Heart left ventricle (tissue), 16 donors: Measurements from ENCODE around the gene B3GNT3. TPM values are rescaled to one million over a fixed set of nuclear protein-coding genes. Genes with fewer than 3 reads are reported as not detected.
A peak's percentile ranks its signal among the peaks of the same experiment; 100 is the strongest.
"Not testable (repeated sequence)": the region's sequence is repeated elsewhere in the genome, so short reads cannot be mapped to it uniquely, and the experiment has no call there.

ENCODE experiments used
- ATAC-seq, 4 donors: fragments of 200-7000 bp; cut with Tn5 transposase; one replicate each; pipeline ENCODE4 v1.9.1; 2020 to 2022; ENCODE audit warnings: moderate library complexity in 4 of 4, mild to moderate bottlenecking in 3 of 4, moderate number of reproducible peaks in 1 of 4
- DNase-seq, 5 donors: peaks; one replicate each; pipeline ENCODE4 v3.0.0-alpha.2; 2020
- H3K27ac ChIP-seq, 12 donors: fragments of 200-600 bp; sonication (generic) in 4 of 12; one replicate each; pipeline versions ENCODE4 v1.5.0 to v1.8.0; 2016 to 2022; ENCODE audit warnings: mild to moderate bottlenecking in 2 of 12
- H3K27me3 ChIP-seq, 9 donors: fragments of 200-600 bp; sonication (generic) in 2 of 9; one replicate each; pipeline versions ENCODE4 v1.5.1 to v1.8.0; 2016 to 2022; ENCODE audit warnings: mild to moderate bottlenecking in 3 of 9
- H3K36me3 ChIP-seq, 9 donors: fragments of 200-600 bp; sonication (generic) in 2 of 9; one replicate each; pipeline versions ENCODE4 v1.5.0 to v1.8.0; 2018 to 2022; ENCODE audit warnings: mild to moderate bottlenecking in 2 of 9
- H3K4me1 ChIP-seq, 12 donors: fragments of 200-600 bp; sonication (generic) in 4 of 12; one replicate each; pipeline versions ENCODE4 v1.5.0 to v1.8.0; 2016 to 2022; ENCODE audit warnings: mild to moderate bottlenecking in 3 of 12
- H3K4me3 ChIP-seq, 12 donors: fragments of 200-600 bp; sonication (generic) in 4 of 12; one replicate each; pipeline versions ENCODE4 v1.5.0 to v1.8.0; 2017 to 2022; ENCODE audit warnings: mild to moderate bottlenecking in 9 of 12, moderate library complexity in 4 of 12
- H3K9me3 ChIP-seq, 12 donors: fragments of 200-600 bp; sonication (generic) in 4 of 12; one replicate each; pipeline versions ENCODE4 v1.5.0 to v1.8.0; 2016 to 2022; ENCODE audit warnings: mild to moderate bottlenecking in 1 of 12
- POLR2A ChIP-seq, 2 donors: fragments of 450-650 bp; IDR thresholded peaks; one replicate each; pipeline ENCODE4 v1.6.1; 2017; ENCODE audit warnings: antibody characterized with exemption in 2 of 2, mild to moderate bottlenecking in 2 of 2, moderate library complexity in 2 of 2
- WGBS, 4 donors: extraction: QIAGEN DNeasy Blood & Tissue Kit in 2 of 4; methylation state at CpG; one replicate each; pipeline versions ENCODE4 v1.1.5 to v1.1.7; 2013 to 2018; 5-methylcytosine and 5-hydroxymethylcytosine counted together
- intact Hi-C, 10 donors: fragments of 100-400 bp; cut with DNase I; formaldehyde crosslinking; loops; one replicate each; pipeline versions ENCODE4 v1.11.1 to v1.14.2; 2022
- polyA plus RNA-seq, 2 donors: library from polyadenylated mRNA; stranded (reverse); fragments of 200-250 nt; gene quantifications; one replicate each; pipeline ENCODE4 v1.2.3, GENCODE V29; 2013
- total RNA-seq, 9 donors: library from RNA; depleted of rRNA in 2 of 9; stranded (reverse); fragments of >200 nt in 2 of 9; fragmentation: NEBNext Ultra II Directional in 3 of 9; extraction: Animal tissue kit (Norgen Biotek cat#: 25700) in 3 of 9; gene quantifications; one replicate each; pipeline versions ENCODE4 v1.1.0 to v1.2.4, GENCODE V29; 2016 to 2023
- TF ChIP-seq, protein P1 (sequence below), 12 donors: fragments of 200-600 bp; sonication (generic) in 4 of 12; IDR thresholded peaks; one replicate each; pipeline versions ENCODE4 v1.5.0 to v1.8.0; 2018 to 2022; ENCODE audit warnings: antibody characterized with exemption in 12 of 12, mild to moderate bottlenecking in 5 of 12
- donor health status: ischemic (EF 13 %, LVEDD 7.1; RV severe dilation, severe dysfunction).
- donor health status: healthy with polysubstance abuse.
- donor health status: DM: no; HTN: yes; CAD: no.
- donor health status: DM: no; HTN: no; CAD: no.
- donor health status: ischemic (EF 25% LVEDD 6.9; RV normal size, moderate dysfunction).
- donor health status: ischemic (EF 25% LVEDD 5.7; RV mildly dilated, moderate dysfunction).
- donor health status: healthy.
- donor health status: DM: yes; HTN: yes; CAD: no.
- donor health status: ischemic (EF 35%, LVEDD 5.7; RV mildly dilated, moderate dysfunction).
- donor health status: nonischemic (EF 11% LVEDD 7.7; RV severe dilation, severe dysfunction).
- donor health status: DM: yes; HTN: yes; CAD: no.
- donor health status: PGD.
- donor health status: ischemic (EF 29% LVEDD 5.4; RV normal size, mild dysfunction).
- donor health status: nonischemic (EF 23%, LVEDD 6.1; RV moderate dilation, normal function).

Gene B3GNT3
- total and polyA plus RNA-seq, 11 donors: not detected

DNA sequence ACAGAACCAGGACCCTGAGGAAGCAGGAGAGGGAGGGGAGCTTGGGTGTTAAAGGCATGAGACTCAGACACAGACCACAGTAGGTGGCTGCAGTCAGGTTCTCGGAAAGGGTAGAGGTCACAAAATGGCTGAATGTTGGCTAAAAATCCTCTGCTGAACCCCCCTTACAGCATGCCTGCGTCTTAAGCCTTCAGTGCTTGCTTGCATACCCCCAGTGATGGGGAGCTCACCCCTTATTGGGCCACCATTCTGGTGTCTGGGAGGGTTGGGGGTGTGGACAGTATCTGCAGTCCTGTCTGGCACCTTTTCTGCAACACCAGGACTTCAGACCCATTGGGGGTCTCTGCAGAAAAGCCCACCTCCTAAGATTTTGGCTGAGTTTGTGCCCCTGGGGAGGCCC lies 14.2 kb upstream of the B3GNT3 start:
- Histone ChIP-seq H3K4me3 (no peak overlapping the region), H3K27me3 (peaks cover 0 to 56% (median 27%) of the 10 kb centered on the region in 9 donors), H3K27ac (no peak overlapping the region), H3K36me3 (no peaks in the 10 kb centered on the region), H3K4me1 (peaks cover 0 to 14% (median 0%) of the 10 kb centered on the region in 12 donors), H3K9me3 (no peaks in the 10 kb centered on the region)
- intact Hi-C loops: loop anchor here in 5 of 10 donors (5.0 to 10.0 kb wide), 5 partner anchors 72 to 336 kb away; partner anchors contain the start of gene TMEM221 (in 2 of the 5)
- ATAC-seq (no peak), DNase-seq (no peak)
- 79 to 93% (median 91%) methylated on average over 2 of the region's 2 CpGs for WGBS, 4 donors
- TF ChIP-seq POLR2A (IDR thresholded peaks at IDR 0.05): no peak
- TF ChIP-seq, protein P1, sequence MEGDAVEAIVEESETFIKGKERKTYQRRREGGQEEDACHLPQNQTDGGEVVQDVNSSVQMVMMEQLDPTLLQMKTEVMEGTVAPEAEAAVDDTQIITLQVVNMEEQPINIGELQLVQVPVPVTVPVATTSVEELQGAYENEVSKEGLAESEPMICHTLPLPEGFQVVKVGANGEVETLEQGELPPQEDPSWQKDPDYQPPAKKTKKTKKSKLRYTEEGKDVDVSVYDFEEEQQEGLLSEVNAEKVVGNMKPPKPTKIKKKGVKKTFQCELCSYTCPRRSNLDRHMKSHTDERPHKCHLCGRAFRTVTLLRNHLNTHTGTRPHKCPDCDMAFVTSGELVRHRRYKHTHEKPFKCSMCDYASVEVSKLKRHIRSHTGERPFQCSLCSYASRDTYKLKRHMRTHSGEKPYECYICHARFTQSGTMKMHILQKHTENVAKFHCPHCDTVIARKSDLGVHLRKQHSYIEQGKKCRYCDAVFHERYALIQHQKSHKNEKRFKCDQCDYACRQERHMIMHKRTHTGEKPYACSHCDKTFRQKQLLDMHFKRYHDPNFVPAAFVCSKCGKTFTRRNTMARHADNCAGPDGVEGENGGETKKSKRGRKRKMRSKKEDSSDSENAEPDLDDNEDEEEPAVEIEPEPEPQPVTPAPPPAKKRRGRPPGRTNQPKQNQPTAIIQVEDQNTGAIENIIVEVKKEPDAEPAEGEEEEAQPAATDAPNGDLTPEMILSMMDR (IDR thresholded peaks at IDR 0.05): no peak

DNA sequence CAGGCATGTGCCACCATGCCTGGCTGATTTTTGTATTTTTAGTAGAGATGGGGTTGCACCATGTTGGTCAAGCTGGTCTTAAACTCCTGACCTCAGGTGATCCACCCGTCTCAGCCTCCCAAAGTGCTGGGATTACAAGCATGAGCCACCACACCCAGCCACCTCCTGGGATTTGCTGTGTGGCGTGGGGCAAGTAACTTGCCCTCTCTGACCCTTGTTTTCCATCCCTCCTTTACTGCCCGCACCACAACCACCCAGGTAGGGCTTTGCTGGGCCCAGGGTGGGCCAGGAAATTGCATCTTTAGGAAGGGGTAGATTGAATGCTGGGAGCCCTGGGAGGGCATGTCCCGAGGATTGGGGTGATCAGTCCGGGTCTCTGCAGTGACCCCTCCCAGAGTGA lies 11.2 kb upstream of the B3GNT3 start:
- ATAC-seq, H3K9me3 ChIP-seq, H3K4me3 ChIP-seq, H3K27ac ChIP-seq, H3K36me3 ChIP-seq, DNase-seq: not testable (repeated sequence)
- Histone ChIP-seq H3K27me3 (peaks cover 0 to 32% (median 7%) of the 10 kb centered on the region in 9 donors), H3K4me1 (peaks cover 0 to 10% (median 0%) of the 10 kb centered on the region in 12 donors)
- 68 to 74% (median 73%) methylated on average over 5 of the region's 5 CpGs for WGBS, 4 donors
- intact Hi-C loops: loop anchor here in 6 of 10 donors (2.0 to 10.0 kb wide), 6 partner anchors 69 to 339 kb away; partner anchors contain the start of gene TMEM221 (in 2 of the 6)

DNA sequence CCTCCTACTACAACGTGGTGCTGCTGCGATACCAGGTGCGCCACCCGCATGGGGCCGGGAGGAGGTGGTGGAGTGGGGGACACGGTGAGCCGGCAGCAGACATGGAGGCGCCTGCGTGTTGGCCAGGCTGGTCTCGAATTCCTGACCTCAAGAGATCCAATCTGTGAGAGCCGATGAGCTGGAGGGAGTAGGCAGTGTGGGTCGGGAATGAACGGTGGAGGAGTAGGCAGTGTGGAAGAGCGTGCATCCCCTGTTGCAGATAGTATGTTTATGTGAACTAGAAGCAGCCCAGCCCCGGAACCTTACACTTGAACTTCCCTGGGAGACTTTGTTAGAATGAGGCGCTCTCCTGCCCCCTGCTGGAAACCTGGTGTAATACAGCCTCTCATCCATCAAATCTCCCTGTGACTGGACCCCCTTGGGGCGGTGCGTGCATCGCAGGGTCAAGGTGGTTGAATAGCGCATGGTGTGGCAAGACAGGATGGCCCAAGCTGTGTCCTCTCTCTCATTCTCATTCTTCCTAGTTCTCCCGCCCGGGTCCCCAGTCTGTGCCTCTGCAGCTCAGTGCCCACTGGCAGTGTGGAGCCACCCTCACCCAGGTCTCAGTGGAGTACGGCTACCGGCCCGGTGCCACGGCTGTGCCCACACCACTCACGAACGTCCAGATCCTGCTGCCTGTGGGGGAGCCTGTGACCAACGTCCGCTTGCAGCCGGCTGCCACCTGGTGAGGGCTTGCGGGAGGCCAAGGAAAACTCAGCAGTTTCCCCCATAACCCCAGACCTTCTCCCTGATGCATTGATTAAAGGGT lies 10.5 kb upstream of the B3GNT3 start:
- no peak overlapping the region for H3K27ac ChIP-seq
- intact Hi-C loops: loop anchor here in 6 of 10 donors (2.0 to 10.0 kb wide), 6 partner anchors 68 to 340 kb away; partner anchors contain the start of gene TMEM221 (in 2 of the 6)
- H3K9me3 ChIP-seq: no peaks in the 10 kb centered on the region
- H3K4me3 ChIP-seq: no peak overlapping the region
- H3K36me3 ChIP-seq: no peaks in the 10 kb centered on the region
- WGBS, 4 donors: 37 to 52% (median 47%) methylated on average over 26 to 32 of the region's 32 CpGs
- peak in 3 of 4 donors; percentile 34 to 70 (median 67) for ATAC-seq
- peaks cover 0 to 32% (median 13%) of the 10 kb centered on the region in 9 donors for H3K27me3 ChIP-seq
- no peak for TF ChIP-seq POLR2A (IDR thresholded peaks at IDR 0.05)
- TF ChIP-seq, protein P1 (IDR thresholded peaks at IDR 0.05): peak; percentile 65 to 82 (median 76)
- H3K4me1 ChIP-seq: peaks cover 0 to 5% (median 0%) of the 10 kb centered on the region in 12 donors
- DNase-seq: peak; percentile 39 to 73 (median 58)

DNA sequence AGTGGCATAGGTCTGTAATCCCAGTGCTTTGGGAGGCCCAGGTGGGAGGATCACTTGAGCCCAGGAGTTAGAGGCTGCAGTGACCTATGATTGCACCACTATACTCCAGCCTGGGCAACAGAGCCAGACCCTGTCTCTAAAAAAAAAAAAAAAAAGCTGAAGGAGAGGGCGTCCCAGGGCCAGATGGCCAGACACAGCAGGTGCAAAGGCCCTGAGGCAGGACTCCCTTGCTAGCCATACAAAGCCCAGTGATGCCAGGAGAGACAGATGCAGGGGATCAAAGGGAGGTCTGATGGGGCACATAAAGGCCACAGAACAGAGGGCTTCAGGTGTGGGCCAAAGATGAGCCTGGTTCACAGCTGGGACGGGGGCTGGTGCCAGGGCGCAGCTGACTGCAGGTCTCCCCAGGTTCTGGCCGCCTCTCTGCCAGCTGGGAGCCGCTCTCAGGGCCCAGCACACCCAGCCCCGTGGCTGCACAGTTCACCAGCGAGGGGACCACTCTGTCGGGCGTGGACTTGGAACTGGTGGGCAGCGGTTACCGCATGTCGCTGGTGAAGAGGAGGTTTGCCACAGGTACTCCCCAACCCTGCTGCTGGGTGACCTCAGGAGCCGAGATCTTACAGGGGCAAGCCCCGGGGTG lies 7.5 kb upstream of the B3GNT3 start:
- no peak for ATAC-seq
- Histone ChIP-seq H3K27ac (no peak overlapping the region), H3K4me1 (peaks cover 0 to 14% (median 0%) of the 10 kb centered on the region in 12 donors), H3K9me3 (no peaks in the 10 kb centered on the region), H3K4me3 (no peak overlapping the region), H3K27me3 (peaks cover 0 to 16% (median 0%) of the 10 kb centered on the region in 9 donors), H3K36me3 (no peaks in the 10 kb centered on the region)
- DNase-seq: no peak
- TF ChIP-seq POLR2A (IDR thresholded peaks at IDR 0.05): no peak
- TF ChIP-seq, protein P1 (IDR thresholded peaks at IDR 0.05): no peak
- WGBS, 4 donors: 87 to 95% (median 93%) methylated on average over 14 of the region's 14 CpGs
- intact Hi-C loops: loop anchor here in 4 of 10 donors (10.0 kb wide), 3 partner anchors 183 to 343 kb away; partner anchors contain the start of gene TMEM221 (in 2 of the 4)
